Muscle layer of colon (tissue), 2 donors: Measurements from ENCODE around the gene INPP5A.

ENCODE experiments used
- H3K27ac ChIP-seq: one replicate; pipeline ENCODE4 v1.7.0; 2013; ENCODE audit warnings: low read depth, mild to moderate bottlenecking, low read length, moderate library complexity
- H3K27me3 ChIP-seq, 2 donors: one replicate each; pipeline ENCODE4 v1.7.0; 2013; ENCODE audit warnings: low read length in 2 of 2, mild to moderate bottlenecking in 2 of 2; ENCODE audit not compliant: insufficient read depth in 2 of 2, control insufficient read depth in 1 of 2
- H3K36me3 ChIP-seq: one replicate; pipeline ENCODE4 v1.7.0; 2013; ENCODE audit warnings: mild to moderate bottlenecking, low read length; ENCODE audit not compliant: insufficient read depth
- H3K4me1 ChIP-seq: one replicate; pipeline ENCODE4 v1.7.0; 2013; ENCODE audit warnings: mild to moderate bottlenecking, low read length; ENCODE audit not compliant: insufficient read depth
- H3K4me3 ChIP-seq, 2 donors: one replicate each; pipeline ENCODE4 v1.7.0; 2013; ENCODE audit warnings: low read length in 2 of 2, low read depth in 1 of 2, mild to moderate bottlenecking in 1 of 2, moderate library complexity in 1 of 2
- H3K9ac ChIP-seq: one replicate; pipeline ENCODE4 v1.7.0; 2013; ENCODE audit warnings: low read length
- H3K9me3 ChIP-seq: one replicate; pipeline ENCODE4 v1.7.0; 2013; ENCODE audit warnings: mild to moderate bottlenecking, low read length
- donor health status: abdominal sarcoma.
- donor health status: Adenocarcinoma of cecum.

The INPP5A gene

GRCh38 chr10:132507409-132507955 lies 30.1 kb upstream of the INPP5A start:
- Histone ChIP-seq H3K4me1 (peaks cover 6% of the 10 kb centered on the region), H3K9me3 (no peaks in the 10 kb centered on the region), H3K36me3 (no peaks in the 10 kb centered on the region), H3K9ac (no peak overlapping the region), H3K27me3 (no peaks in the 10 kb centered on the region), H3K4me3 (no peak overlapping the region), H3K27ac (no peak overlapping the region)

- H3K4me1 ChIP-seq: peaks cover 6% of the 10 kb centered on the region
- H3K27ac ChIP-seq: no peak overlapping the region
- no peak overlapping the region for H3K9ac ChIP-seq
- no peaks in the 10 kb centered on the region for H3K36me3 ChIP-seq
- no peaks in the 10 kb centered on the region for H3K27me3 ChIP-seq
- no peaks in the 10 kb centered on the region for H3K9me3 ChIP-seq
- no peak overlapping the region for H3K4me3 ChIP-seq
Observed at GRCh38 chr10:132507956-132508490, 29.6 kb upstream of the INPP5A start.

GRCh38 chr10:132508581-132509443 lies 28.8 kb upstream of the INPP5A start:
- H3K27me3 ChIP-seq: no peaks in the 10 kb centered on the region
- H3K4me3 ChIP-seq: no peak overlapping the region
- H3K9me3 ChIP-seq: no peaks in the 10 kb centered on the region
- H3K4me1 ChIP-seq: peaks cover 6% of the 10 kb centered on the region
- H3K9ac ChIP-seq: no peak overlapping the region
- no peaks in the 10 kb centered on the region for H3K36me3 ChIP-seq
- no peak overlapping the region for H3K27ac ChIP-seq

GRCh38 chr10:132509506-132510173 lies 27.9 kb upstream of the INPP5A start:
- H3K9ac ChIP-seq: no peak overlapping the region
- no peaks in the 10 kb centered on the region for H3K36me3 ChIP-seq
- no peak overlapping the region for H3K27ac ChIP-seq
- peaks cover 6% of the 10 kb centered on the region for H3K4me1 ChIP-seq
- H3K4me3 ChIP-seq: no peak overlapping the region
- no peaks in the 10 kb centered on the region for H3K27me3 ChIP-seq
- no peaks in the 10 kb centered on the region for H3K9me3 ChIP-seq

GRCh38 chr10:132510174-132510611 lies 27.4 kb upstream of the INPP5A start:
- Histone ChIP-seq H3K4me3 (no peak overlapping the region), H3K27ac (no peak overlapping the region), H3K9ac (no peak overlapping the region), H3K4me1 (peaks cover 6% of the 10 kb centered on the region), H3K27me3 (no peaks in the 10 kb centered on the region), H3K9me3 (no peaks in the 10 kb centered on the region), H3K36me3 (no peaks in the 10 kb centered on the region)

GRCh38 chr10:132511121-132512051 lies 26.2 kb upstream of the INPP5A start:
- H3K27ac ChIP-seq: no peak overlapping the region
- H3K27me3 ChIP-seq: no peaks in the 10 kb centered on the region
- peaks cover 10% of the 10 kb centered on the region for H3K4me1 ChIP-seq
- no peak overlapping the region for H3K4me3 ChIP-seq
- no peaks in the 10 kb centered on the region for H3K36me3 ChIP-seq
- no peaks in the 10 kb centered on the region for H3K9me3 ChIP-seq
- H3K9ac ChIP-seq: no peak overlapping the region

- Histone ChIP-seq H3K9me3 (no peaks in the 10 kb centered on the region), H3K4me3 (no peak overlapping the region), H3K9ac (no peak overlapping the region), H3K27ac (no peak overlapping the region), H3K4me1 (peaks cover 16% of the 10 kb centered on the region), H3K27me3 (no peaks in the 10 kb centered on the region), H3K36me3 (no peaks in the 10 kb centered on the region)
Observed at GRCh38 chr10:132512052-132512442, 25.5 kb upstream of the INPP5A start.

GRCh38 chr10:132512693-132513345 lies 24.8 kb upstream of the INPP5A start:
- peaks cover 22% of the 10 kb centered on the region for H3K4me1 ChIP-seq
- no peak overlapping the region for H3K4me3 ChIP-seq
- H3K27me3 ChIP-seq: no peaks in the 10 kb centered on the region
- no peak overlapping the region for H3K27ac ChIP-seq
- no peak overlapping the region for H3K9ac ChIP-seq
- H3K9me3 ChIP-seq: no peaks in the 10 kb centered on the region
- no peaks in the 10 kb centered on the region for H3K36me3 ChIP-seq

GRCh38 chr10:132514821-132515520 lies 22.6 kb upstream of the INPP5A start:
- peaks cover 38% of the 10 kb centered on the region for H3K4me1 ChIP-seq
- H3K4me3 ChIP-seq: no peak overlapping the region
- no peaks in the 10 kb centered on the region for H3K27me3 ChIP-seq
- no peak overlapping the region for H3K9ac ChIP-seq
- H3K9me3 ChIP-seq: no peaks in the 10 kb centered on the region
- no peak overlapping the region for H3K27ac ChIP-seq
- no peaks in the 10 kb centered on the region for H3K36me3 ChIP-seq
